NCI-H187 (cell line): ENCODE results near the gene EXOSC6.
"Not testable (repeated sequence)": the region's sequence is repeated elsewhere in the genome, so short reads cannot be mapped to it uniquely, and the experiment has no call there.

Source experiments
- DNase-seq, 2 experiments: peaks; one replicate each; lab custom pipeline; 2025; lab: John Stamatoyannopoulos, UW

The EXOSC6 gene

GRCh38 chr16:70251629-70252354, at the start of gene EXOSC6:
TSS of gene EXOSC6 (minus strand) at chr16:70251940. CDS start at chr16:70251900, 40 bp downstream.
- peak; percentile 36 to 86 for DNase-seq

DNA sequence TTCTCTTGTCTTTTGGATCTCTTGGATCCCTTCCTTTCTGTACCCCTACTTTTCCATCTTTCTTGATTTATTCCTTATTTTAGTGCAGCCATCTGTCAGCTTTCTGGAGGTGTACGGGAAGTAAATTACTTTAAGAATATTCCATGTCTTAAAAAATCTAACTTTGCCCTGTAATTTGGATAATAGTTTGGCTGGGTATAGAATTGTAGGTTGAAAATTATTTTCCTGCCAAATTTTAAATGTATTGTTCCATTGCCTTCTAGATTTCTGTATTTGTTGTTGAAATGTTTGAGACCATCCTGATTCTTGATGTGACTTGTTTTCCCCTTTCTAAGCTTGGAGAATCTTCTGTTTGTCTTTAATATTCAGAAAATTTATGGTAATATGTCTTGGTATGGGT, 49.4 kb upstream of the EXOSC6 start:
- no peak for DNase-seq

DNA sequence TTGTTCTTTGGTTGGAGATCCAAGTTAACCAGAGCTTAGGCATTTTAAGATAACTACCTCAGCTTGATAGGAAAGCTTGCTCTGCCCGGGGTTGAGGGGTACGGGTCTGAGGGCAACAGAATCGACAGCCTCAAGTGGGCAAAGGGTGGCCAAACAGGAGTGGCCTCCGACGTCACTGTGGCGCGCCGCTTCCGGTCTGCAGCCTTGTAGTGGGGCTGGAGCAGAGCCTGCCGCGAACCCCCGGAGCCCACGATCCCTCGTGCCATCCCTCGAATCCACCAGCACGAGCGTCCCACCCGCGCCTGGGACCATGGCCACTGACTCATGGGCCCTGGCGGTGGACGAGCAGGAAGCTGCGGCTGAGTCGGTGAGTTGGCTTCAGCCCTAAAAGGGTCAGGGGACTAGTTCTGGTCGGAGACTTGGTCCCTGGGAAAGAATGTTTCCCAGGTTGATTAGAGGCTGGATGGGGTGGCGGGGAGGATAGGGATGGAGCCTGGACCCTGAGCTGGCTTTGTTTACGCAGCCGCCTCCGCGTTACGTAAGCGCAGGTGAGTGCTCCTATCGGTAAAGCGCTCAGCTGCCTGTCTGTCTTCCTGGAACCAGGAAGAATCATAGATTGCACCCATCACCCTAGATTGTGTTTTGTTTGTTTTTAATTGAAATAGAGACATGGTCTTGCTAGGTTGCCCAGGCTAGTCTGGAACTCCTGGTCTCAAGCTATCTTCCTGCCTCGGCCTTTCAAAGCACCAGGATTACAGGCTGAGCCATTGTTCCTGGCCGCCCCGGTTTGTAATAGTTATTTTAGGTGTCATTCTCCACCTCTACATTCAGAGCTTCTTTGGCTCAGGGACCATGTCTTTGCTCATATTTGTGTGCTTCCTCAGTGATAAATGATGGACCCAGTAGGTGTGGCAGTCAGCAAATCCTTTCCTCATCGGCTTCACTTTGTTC, 47.5 kb upstream of the EXOSC6 start, which contains the start of gene DDX19B:
TSS of gene DDX19B (plus strand) at position 199 of the 951 bp plus-strand sequence. CDS start at position 311, 112 bp downstream.
- peak; percentile 0 to 27 for DNase-seq

DNA sequence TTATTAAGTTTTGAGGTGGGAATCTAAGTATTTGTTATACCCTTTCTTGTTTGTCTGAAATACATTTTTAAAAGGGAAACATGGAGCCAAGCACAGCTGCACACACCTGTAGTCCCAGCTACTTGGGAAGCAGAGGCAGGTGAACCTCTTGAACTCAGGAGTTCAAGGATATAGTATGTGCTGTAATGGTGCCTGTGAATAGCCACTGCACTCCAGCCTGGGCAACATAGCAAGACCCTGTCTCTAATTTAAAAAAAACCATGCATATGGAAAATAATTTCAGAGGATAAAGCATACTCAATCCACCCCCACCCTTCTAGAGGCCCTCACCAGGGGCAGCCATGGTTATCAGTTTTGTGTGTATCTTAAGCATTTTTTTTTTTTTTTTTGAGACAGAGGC, 43.9 kb upstream of the EXOSC6 start:
- no peak for DNase-seq

GRCh38 chr16:70294385-70295025, 42.8 kb upstream of the EXOSC6 start:
- no peak for DNase-seq

DNA sequence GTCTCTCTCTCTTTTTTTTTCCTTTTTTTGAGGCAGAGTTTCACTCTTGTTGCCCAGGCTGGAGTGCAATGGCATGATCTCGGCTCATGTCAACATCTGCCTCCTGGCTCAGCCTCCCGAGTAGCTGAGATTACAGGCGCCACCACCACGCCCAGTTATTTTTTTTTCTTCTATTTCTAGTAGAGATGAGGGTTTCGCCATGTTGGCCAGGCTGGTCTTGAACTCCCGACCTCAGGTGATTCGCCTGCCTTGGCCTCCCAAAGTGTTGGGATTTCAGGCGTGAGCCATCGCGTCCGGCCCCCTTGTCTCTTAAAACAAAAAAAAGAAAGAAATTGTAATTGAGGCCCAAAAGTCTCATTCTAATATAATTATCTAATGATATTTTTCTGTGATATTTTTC, 40.4 kb upstream of the EXOSC6 start:
- DNase-seq: not testable (repeated sequence)

- no peak for DNase-seq
Measured at GRCh38 chr16:70290949-70291519, 39.3 kb upstream of the EXOSC6 start.

- DNase-seq: peak; percentile 66 to 88
Measured at GRCh38 chr16:70289229-70290094, 37.7 kb upstream of the EXOSC6 start, which contains the start of gene AARS1. TSS of gene AARS1 (minus strand) at chr16:70289506. CDS start at chr16:70282763, 6,743 bp downstream.

GRCh38 chr16:70287304-70287971, 35.7 kb upstream of the EXOSC6 start:
- DNase-seq: not testable (repeated sequence)

- no peak for DNase-seq
Measured at GRCh38 chr16:70276392-70276791, 24.7 kb upstream of the EXOSC6 start.

- DNase-seq: no peak
Measured at GRCh38 chr16:70271696-70272095, 20.0 kb upstream of the EXOSC6 start.

DNA sequence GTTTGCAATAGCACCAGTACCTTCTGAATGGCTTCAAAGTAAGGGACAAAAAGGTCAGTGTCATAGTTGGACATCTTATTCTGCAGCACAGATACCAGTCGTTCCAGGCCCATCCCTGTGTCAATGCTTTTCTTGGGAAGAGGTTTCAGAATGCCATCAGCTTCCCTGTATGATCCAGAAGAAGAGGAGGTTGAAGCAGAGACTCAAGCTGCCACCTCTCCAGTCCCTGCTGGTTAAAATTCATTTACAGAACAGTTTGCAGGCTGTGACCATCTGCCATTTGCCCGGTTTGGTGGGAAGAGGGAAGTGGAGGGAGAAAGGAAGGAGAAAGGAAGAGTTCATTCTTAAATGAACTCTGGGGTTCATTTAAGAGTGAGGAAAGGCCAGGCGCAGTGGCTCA, 18.4 kb upstream of the EXOSC6 start:
- no peak for DNase-seq

GRCh38 chr16:70269471-70269870, 17.7 kb upstream of the EXOSC6 start:
- no peak for DNase-seq

DNA sequence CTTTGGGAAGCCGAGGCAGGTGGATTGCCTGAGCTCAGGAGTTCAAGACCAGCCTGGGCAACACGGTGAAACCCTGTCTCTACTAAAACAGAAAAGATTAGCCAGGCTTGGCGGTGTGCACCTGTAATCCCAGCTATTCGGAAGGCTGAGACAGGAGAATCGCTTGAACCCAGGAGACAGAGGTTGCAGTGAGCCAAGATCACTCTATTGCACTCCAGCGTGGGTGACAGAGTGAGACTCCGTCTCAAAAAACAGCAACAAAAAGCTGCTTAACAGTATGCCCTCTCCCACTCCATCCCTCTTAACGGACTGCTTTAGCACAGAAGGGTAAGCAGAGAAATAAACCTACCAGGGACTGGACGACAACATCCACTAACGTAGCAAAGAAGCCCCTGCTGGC, 16.2 kb upstream of the EXOSC6 start:
- not testable (repeated sequence) for DNase-seq

DNA sequence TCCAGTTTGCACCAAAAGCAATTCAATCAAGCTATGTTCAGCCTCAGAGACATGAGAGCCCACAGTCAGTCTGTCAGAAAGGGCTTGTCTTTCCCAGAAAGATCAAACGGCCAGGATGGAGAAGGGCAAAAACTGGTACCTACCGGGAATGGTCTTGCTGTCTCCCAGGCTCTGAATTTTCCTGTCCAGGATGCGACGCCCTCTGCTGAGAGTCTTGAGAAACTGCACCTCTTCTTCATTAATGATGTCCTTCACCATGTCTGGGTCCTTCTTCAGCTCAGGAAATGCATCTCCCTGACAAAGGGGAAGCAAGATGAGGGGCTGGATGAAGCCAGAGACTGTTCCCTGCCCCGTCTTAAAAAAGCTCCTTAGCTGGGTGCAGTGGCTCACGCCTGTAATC, 15.8 kb upstream of the EXOSC6 start:
- no peak for DNase-seq

- not testable (repeated sequence) for DNase-seq
Measured at GRCh38 chr16:70259903-70260302, 8.2 kb upstream of the EXOSC6 start.

- DNase-seq: no peak
Measured at GRCh38 chr16:70258946-70259345, 7.2 kb upstream of the EXOSC6 start.

DNA sequence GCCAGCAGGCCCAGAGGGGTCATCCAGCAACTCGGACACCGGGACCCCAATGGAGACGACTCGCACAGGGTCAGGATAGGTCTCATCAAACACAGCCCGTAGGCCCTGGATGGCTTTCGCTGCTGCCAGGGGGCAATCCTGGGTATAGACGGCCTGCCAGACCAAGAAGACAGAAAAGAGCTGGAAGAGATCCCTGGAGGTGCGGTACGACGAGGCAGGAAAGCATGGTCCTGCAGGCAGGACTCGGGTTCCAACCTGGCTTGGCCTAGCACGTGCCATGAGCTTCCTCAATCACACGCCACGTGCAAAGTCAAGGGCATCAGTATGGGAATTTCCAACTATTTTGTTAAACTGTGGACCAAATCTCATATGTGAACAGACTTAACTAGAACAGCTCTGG, 6.3 kb upstream of the EXOSC6 start:
- DNase-seq: no peak

- DNase-seq: no peak
Measured at GRCh38 chr16:70257391-70257790, 5.7 kb upstream of the EXOSC6 start.

- no peak for DNase-seq
Measured at GRCh38 chr16:70255574-70255973, 3.8 kb upstream of the EXOSC6 start.
